ENCODE measurements around the gene DDHD1.

GRCh38 chr14:53002576-53002975 is 150.5 kb downstream of the DDHD1 start:
- TF ChIP-seq PBX3 (IDR thresholded peaks at IDR 0.05) (no peak), MEF2A (IDR thresholded peaks at IDR 0.05; ENCODE audit: borderline replicate concordance, low read depth) (no peak), USF2 (IDR thresholded peaks at IDR 0.05; ENCODE audit: borderline replicate concordance, low read depth, low read length) (no peak), GABPA (IDR thresholded peaks at IDR 0.05; ENCODE audit: low read depth) (no peak), CTCF (IDR thresholded peaks at IDR 0.05) (no peak), ELF1 (IDR thresholded peaks at IDR 0.05) (no peak), YY1 (IDR thresholded peaks at IDR 0.05; ENCODE audit: low read depth) (no peak), RAD21 (IDR thresholded peaks at IDR 0.05; ENCODE audit: low read length) (no peak), MXI1 (IDR thresholded peaks at IDR 0.05; ENCODE audit: low read depth, low read length) (no peak), IRF3 (IDR thresholded peaks at IDR 0.05; ENCODE audit: low read depth, low read length) (no peak), ZBTB33 (IDR thresholded peaks at IDR 0.05; ENCODE audit: borderline replicate concordance, low read depth) (no peak)

Measured in SK-N-SH (cell line).